HCT116 (cell line): ENCODE data around the gene MINAR1. TPM values are rescaled to one million over a fixed set of nuclear protein-coding genes. Genes with fewer than 3 reads are reported as not detected.

Source experiments
- ATAC-seq: fragments of 200-7000 bp; cut with Tn5 transposase; 2 replicates; pipeline ENCODE4 v1.9.1; 2020; ENCODE audit warnings: mild to moderate bottlenecking, moderate library complexity
- BruUV-seq: library from RNA; stranded (reverse); fragments of 400-500 nt; replicated peaks from 2 replicates; lab custom pipeline; 2021; lab: Mats Ljungman, UMichigan
- CTCF ChIA-PET: fragments of 300-600 bp; sonication (Branson Sonifier 250); formaldehyde crosslinking; loops from one replicate; lab custom pipeline; 2021; ENCODE audit warnings: antibody characterized with exemption; lab: Charles Lee
- POLR2A ChIA-PET: fragments of 300-600, 350-600 bp; sonication (Branson Sonifier 250); formaldehyde crosslinking; loops from one replicate; lab custom pipeline; 2021; ENCODE audit warnings: antibody characterized with exemption; lab: Charles Lee
- RAD21 ChIA-PET, 2 experiments: fragments of 300-600 bp; sonication (Branson Sonifier 250); formaldehyde crosslinking; loops; one replicate each; lab custom pipeline; 2023; ENCODE audit warnings: low total read pairs in 2 of 2; ENCODE audit not compliant: uncharacterized antibody in 2 of 2, unreplicated experiment in 2 of 2, low non-redundant PET in 1 of 2; lab: Charles Lee
- DNase-seq: peaks from one replicate; pipeline ENCODE4 v3.0.0-alpha.2; 2010; ENCODE audit warnings: low read depth, low spot score
- H2AFZ ChIP-seq: fragments of 200-600 bp; shearing (Covaris generic), sonication (generic); 2 replicates; pipeline ENCODE4 v1.6.1; 2017; ENCODE audit warnings: low read depth, mixed run types, mixed read lengths, antibody characterized with exemption, low read length; ENCODE audit not compliant: poor library complexity, severe bottlenecking
- H3K27ac ChIP-seq: 2 replicates; pipeline ENCODE4 v1.5.1; 2012; ENCODE audit warnings: low read depth, low read length
- H3K27me3 ChIP-seq: fragments of 200-600 bp; sonication (generic); 2 replicates; pipeline ENCODE4 v1.6.1; 2016; ENCODE audit warnings: mixed run types, low read length, mixed read lengths; ENCODE audit not compliant: insufficient read depth
- H3K36me3 ChIP-seq, 2 experiments: fragments of 200-500 bp in 1 of 2; fragments of 200-600 bp in 1 of 2; sonication (Bioruptor generic) in 1 of 2; sonication (generic) in 1 of 2; 2 replicates each; pipeline versions ENCODE4 v1.5.1 to v1.6.1; 2014 to 2016; ENCODE audit warnings: low read length in 2 of 2, inconsistent platforms in 1 of 2, mixed read lengths in 1 of 2, mixed run types in 1 of 2; ENCODE audit not compliant: insufficient read depth in 2 of 2, control insufficient read depth in 1 of 2
- H3K4me1 ChIP-seq, 2 experiments: fragments of 200-600 bp in 1 of 2; sonication (generic) in 1 of 2; 2 replicates each; pipeline versions ENCODE4 v1.5.1 to v1.6.1; 2012 to 2017; ENCODE audit warnings: low read length in 2 of 2, inconsistent platforms in 1 of 2, mild to moderate bottlenecking in 1 of 2, mixed read lengths in 1 of 2, mixed run types in 1 of 2, moderate library complexity in 1 of 2; ENCODE audit not compliant: insufficient read depth in 2 of 2, control insufficient read depth in 1 of 2
- H3K4me2 ChIP-seq: fragments of 200-600 bp; sonication (generic); 2 replicates; pipeline ENCODE4 v1.6.1; 2017; ENCODE audit warnings: mixed run types, low read length, mixed read lengths
- H3K4me3 ChIP-seq, 2 experiments: fragments of 200-600 bp in 1 of 2; sonication (generic) in 1 of 2; replicated peaks in 1 of 2; 2 replicates each; pipeline ENCODE4 v1.5.1; 2011 to 2016; ENCODE audit warnings: low read length in 2 of 2, control low read depth in 1 of 2, low read depth in 1 of 2, mild to moderate bottlenecking in 1 of 2, mixed read lengths in 1 of 2, mixed run types in 1 of 2
- H3K79me2 ChIP-seq: fragments of 200-600 bp; sonication (generic); 2 replicates; pipeline ENCODE4 v1.6.1; 2017; ENCODE audit warnings: mild to moderate bottlenecking, mixed run types, low read length, moderate library complexity, mixed read lengths; ENCODE audit not compliant: insufficient read depth
- H3K9ac ChIP-seq: fragments of 200-600 bp; sonication (generic); 2 replicates; pipeline ENCODE4 v1.6.1; 2016; ENCODE audit warnings: low read length, mixed read lengths
- H3K9me2 ChIP-seq: fragments of 200-600 bp; sonication (generic), shearing (Covaris generic); 2 replicates; pipeline ENCODE4 v1.6.1; 2017; ENCODE audit warnings: mixed run types, mild to moderate bottlenecking, moderate library complexity; ENCODE audit not compliant: insufficient read depth
- H3K9me3 ChIP-seq, 2 experiments: fragments of 200-500 bp in 1 of 2; fragments of 200-600 bp in 1 of 2; sonication (Bioruptor generic) in 1 of 2; sonication (generic) in 1 of 2; 2 replicates each; pipeline ENCODE4 v1.6.1; 2014 to 2017; ENCODE audit warnings: low read length in 2 of 2, mixed read lengths in 2 of 2, inconsistent platforms in 1 of 2, low read depth in 1 of 2, mild to moderate bottlenecking in 1 of 2, mixed run types in 1 of 2, moderate library complexity in 1 of 2; ENCODE audit not compliant: control insufficient read depth in 1 of 2, insufficient read depth in 1 of 2
- H4K20me1 ChIP-seq: fragments of 200-600 bp; sonication (generic), shearing (Covaris generic); 2 replicates; pipeline ENCODE4 v1.6.1; 2017; ENCODE audit warnings: mixed run types, mild to moderate bottlenecking, moderate library complexity; ENCODE audit not compliant: insufficient read depth
- CBX3 ChIP-seq: IDR thresholded peaks from 2 replicates; pipeline ENCODE4 v1.6.1; 2012; ENCODE audit warnings: low read depth
- CEBPB ChIP-seq: IDR thresholded peaks from 2 replicates; pipeline ENCODE4 v1.6.1; 2012; ENCODE audit warnings: low read depth
- EGR1 ChIP-seq: IDR thresholded peaks from 2 replicates; pipeline ENCODE4 v1.6.1; 2012; ENCODE audit warnings: low read depth
- ELF1 ChIP-seq: IDR thresholded peaks from 2 replicates; pipeline ENCODE4 v1.6.1; 2012; ENCODE audit warnings: low read depth, borderline replicate concordance
- EZH2 ChIP-seq: fragments of 200-600 bp; sonication (generic); IDR thresholded peaks from 2 replicates; pipeline ENCODE4 v1.6.1; 2017; ENCODE audit warnings: antibody characterized with exemption, mixed run types
- EZH2phosphoT487 ChIP-seq: fragments of 200-600 bp; IDR thresholded peaks from 2 replicates; pipeline ENCODE4 v1.6.1; 2018; ENCODE audit warnings: antibody characterized with exemption, borderline replicate concordance
- FOSL1 ChIP-seq: IDR thresholded peaks from 2 replicates; pipeline ENCODE4 v1.6.1; 2012; ENCODE audit warnings: low read depth
- JUND ChIP-seq: IDR thresholded peaks from 2 replicates; pipeline ENCODE4 v1.6.1; 2012
- MAX ChIP-seq: IDR thresholded peaks from 2 replicates; pipeline ENCODE4 v1.6.1; 2012
- POLR2AphosphoS5 ChIP-seq: IDR thresholded peaks from 2 replicates; pipeline ENCODE4 v1.6.1; 2011; ENCODE audit warnings: mild to moderate bottlenecking, low read depth, low read length, moderate library complexity
- RAD21 ChIP-seq: IDR thresholded peaks from 2 replicates; pipeline ENCODE4 v1.6.1; 2012; ENCODE audit warnings: low read depth, mild to moderate bottlenecking
- SIN3A ChIP-seq: IDR thresholded peaks from 2 replicates; pipeline ENCODE4 v1.6.1; 2012; ENCODE audit warnings: low read depth
- SRF ChIP-seq: IDR thresholded peaks from 2 replicates; pipeline ENCODE4 v1.6.1; 2012; ENCODE audit warnings: low read depth
- TCF7L2 ChIP-seq: IDR thresholded peaks from 2 replicates; pipeline ENCODE4 v1.7.0; 2011; ENCODE audit warnings: borderline replicate concordance, inconsistent platforms; ENCODE audit not compliant: insufficient read depth, insufficient read length; ENCODE audit errors: extremely low read depth
- ZFX ChIP-seq: fragments of 450-650 bp; IDR thresholded peaks from 2 replicates; pipeline ENCODE4 v1.6.1; 2017
- ZNF274 ChIP-seq: fragments of 200-500 bp; sonication (Bioruptor generic); IDR thresholded peaks from 2 replicates; pipeline ENCODE4 v1.6.1; 2014; ENCODE audit warnings: mild to moderate bottlenecking, low read depth, low read length, inconsistent platforms
- intact Hi-C: fragments of 100-400 bp; cut with micrococcal nuclease; formaldehyde crosslinking; loops from 2 replicates; pipeline ENCODE4 v1.10.0; 2022
- total RNA-seq: library from RNA; stranded (reverse); gene quantifications from one replicate; pipeline ENCODE4 v1.2.1, GENCODE V29; 2021; ENCODE audit not compliant: unreplicated experiment

MINAR1 gene
- total RNA-seq, 1 experiment from 2014 or later, result 1.9 TPM

DNA sequence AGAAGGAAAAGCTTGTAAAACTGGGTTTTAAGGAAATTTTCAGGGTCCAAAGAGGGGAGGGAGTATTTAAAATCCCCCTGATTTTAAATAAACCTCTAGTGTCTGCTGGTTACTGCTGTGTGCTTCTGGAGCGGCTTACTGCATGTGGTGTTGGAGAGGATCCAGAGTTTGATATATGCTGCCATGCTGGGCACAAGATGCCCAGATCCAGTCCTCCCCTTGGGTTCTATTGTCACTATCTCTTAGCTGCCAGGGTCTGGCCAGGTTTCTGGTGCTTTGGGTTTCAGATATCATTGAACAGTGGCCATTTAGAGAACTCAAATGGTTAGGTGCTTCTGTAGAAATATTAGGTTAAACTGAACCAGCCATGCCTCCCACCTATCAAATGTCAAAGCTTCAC, 27.5 kb downstream of the MINAR1 start:
- H3K79me2 ChIP-seq, result no peaks in the 10 kb centered on the region
- H3K9me2 ChIP-seq, result no peaks in the 10 kb centered on the region
- H3K4me3 ChIP-seq, result no peak overlapping the region
- H2AFZ ChIP-seq, result no peak overlapping the region
- no peaks in the 10 kb centered on the region for H3K4me1 ChIP-seq
- no TSS peak for BruUV-seq
- ChIA-PET CTCF (no interaction called here), POLR2A (no interaction called here), RAD21 (no interaction called here)
- H3K36me3 ChIP-seq, result no peaks in the 10 kb centered on the region
- no peak for DNase-seq
- no peak for ATAC-seq
- H3K27ac ChIP-seq, result no peak overlapping the region
- intact Hi-C loops, result no loop called here
- H3K4me2 ChIP-seq, result no peak overlapping the region
- no peaks in the 10 kb centered on the region for H4K20me1 ChIP-seq
- no peaks in the 10 kb centered on the region for H3K27me3 ChIP-seq
- H3K9ac ChIP-seq, result no peak overlapping the region
- no peaks in the 10 kb centered on the region for H3K9me3 ChIP-seq
- TF ChIP-seq FOSL1, result no peak
- no peak for TF ChIP-seq TCF7L2
- TF ChIP-seq JUND, result no peak
- no peak for TF ChIP-seq EGR1
- TF ChIP-seq CEBPB, result no peak
- no peak for TF ChIP-seq CBX3
- TF ChIP-seq MAX, result no peak
- no peak for TF ChIP-seq ZFX
- TF ChIP-seq POLR2AphosphoS5, result no peak
- no peak for TF ChIP-seq SIN3A
- no peak for TF ChIP-seq ELF1
- no peak for TF ChIP-seq SRF
- no peak for TF ChIP-seq RAD21
- TF ChIP-seq EZH2phosphoT487, result no peak
- no peak for TF ChIP-seq EZH2
- no peak for TF ChIP-seq ZNF274
